Gastrocnemius medialis (tissue), 4 donors: Measurements from ENCODE around the gene IGFL1. TPM values are rescaled to one million over a fixed set of nuclear protein-coding genes. Genes with fewer than 3 reads are reported as not detected.
A peak's percentile ranks its signal among the peaks of the same experiment; 100 is the strongest.
"Not testable (repeated sequence)": the region's sequence is repeated elsewhere in the genome, so short reads cannot be mapped to it uniquely, and the experiment has no call there.

Experiments used
- ATAC-seq, 2 donors: fragments of 150-250 bp; one replicate each; pipeline ENCODE4 v1.9.1; 2016
- DNase-seq, 2 donors: peaks; one replicate each; pipeline ENCODE4 v3.0.0-alpha.2; 2019
- H3K27ac ChIP-seq, 4 donors: fragments of 200-600 bp; sonication (generic); 1 replicate in 1 of 4; 2 replicates in 3 of 4; pipeline ENCODE4 v1.5.1; 2016 to 2018; ENCODE audit warnings: mild to moderate bottlenecking in 2 of 4, moderate library complexity in 1 of 4
- H3K27me3 ChIP-seq, 3 donors: fragments of 200-600 bp; sonication (generic) in 2 of 3; 1 replicate in 1 of 3; 2 replicates in 2 of 3; pipeline versions ENCODE4 v1.5.1 to v1.6.0; 2016 to 2019; ENCODE audit warnings: mild to moderate bottlenecking in 1 of 3, moderate library complexity in 1 of 3
- H3K36me3 ChIP-seq, 2 donors: fragments of 200-600 bp; sonication (generic) in 1 of 2; one replicate each; pipeline ENCODE4 v1.5.1; 2017 to 2018
- H3K4me1 ChIP-seq, 2 donors: fragments of 200-600 bp; sonication (generic) in 1 of 2; one replicate each; pipeline ENCODE4 v1.5.1; 2016 to 2017; ENCODE audit warnings: mild to moderate bottlenecking in 2 of 2
- H3K4me3 ChIP-seq, 4 donors: fragments of 200-600 bp; sonication (generic) in 3 of 4; 1 replicate in 1 of 4; 2 replicates in 3 of 4; pipeline ENCODE4 v1.5.1; 2016 to 2019; ENCODE audit warnings: mild to moderate bottlenecking in 2 of 4
- H3K9me3 ChIP-seq, 3 donors: fragments of 200-600 bp; sonication (generic) in 2 of 3; 1 replicate in 1 of 3; 2 replicates in 2 of 3; pipeline ENCODE4 v1.5.1; 2016 to 2019
- POLR2A ChIP-seq, 2 donors: fragments of 450-650 bp; IDR thresholded peaks; one replicate each; pipeline ENCODE4 v1.6.1; 2017; ENCODE audit warnings: antibody characterized with exemption in 2 of 2, mild to moderate bottlenecking in 2 of 2, moderate library complexity in 2 of 2
- in situ Hi-C, 4 donors: fragments of 200-750 bp; cut with MboI; loops; one replicate each; pipeline versions ENCODE4 v1.15.0 to v1.8.0; 2017; ENCODE audit warnings: low sequenced_read_pairs in 4 of 4
- intact Hi-C: fragments of 100-400 bp; cut with DNase I; formaldehyde crosslinking; loops from one replicate; pipeline ENCODE4 v1.15.1; 2023; ENCODE audit warnings: low total_unique reads
- total RNA-seq, 4 donors: library from RNA; depleted of rRNA; stranded (reverse); fragments of >200 nt; gene quantifications; one replicate each; pipeline versions ENCODE4 v1.1.0 to v1.2.3, GENCODE V29; 2016
- TF ChIP-seq, protein P1 (sequence below), 5 experiments: fragments of 450-650 bp in 3 of 5; fragments of 200-600 bp in 2 of 5; sonication (generic) in 2 of 5; IDR thresholded peaks in 4 of 5; conservative IDR thresholded peaks in 1 of 5; 1 replicate in 4 of 5; 2 replicates in 1 of 5; pipeline ENCODE4 v1.5.1; 2016 to 2019; ENCODE audit warnings: antibody characterized with exemption in 5 of 5, mild to moderate bottlenecking in 3 of 5, moderate library complexity in 3 of 5

Gene IGFL1
- total RNA-seq, 4 donors from 2014 or later, result not detected

- H3K4me1 ChIP-seq, result peaks cover 20 to 24% of the 10 kb centered on the region in 2 donors
- H3K27ac ChIP-seq, result peak overlapping the region in 2 of 4 donors; percentile 37 to 56
- peaks cover 0 to 6% (median 0%) of the 10 kb centered on the region in 3 donors for H3K27me3 ChIP-seq
- in situ Hi-C loops (no loop called here), intact Hi-C loops (no loop called here)
- H3K4me3 ChIP-seq, result no peak overlapping the region
- no peaks in the 10 kb centered on the region for H3K9me3 ChIP-seq
- TF ChIP-seq, protein P1, sequence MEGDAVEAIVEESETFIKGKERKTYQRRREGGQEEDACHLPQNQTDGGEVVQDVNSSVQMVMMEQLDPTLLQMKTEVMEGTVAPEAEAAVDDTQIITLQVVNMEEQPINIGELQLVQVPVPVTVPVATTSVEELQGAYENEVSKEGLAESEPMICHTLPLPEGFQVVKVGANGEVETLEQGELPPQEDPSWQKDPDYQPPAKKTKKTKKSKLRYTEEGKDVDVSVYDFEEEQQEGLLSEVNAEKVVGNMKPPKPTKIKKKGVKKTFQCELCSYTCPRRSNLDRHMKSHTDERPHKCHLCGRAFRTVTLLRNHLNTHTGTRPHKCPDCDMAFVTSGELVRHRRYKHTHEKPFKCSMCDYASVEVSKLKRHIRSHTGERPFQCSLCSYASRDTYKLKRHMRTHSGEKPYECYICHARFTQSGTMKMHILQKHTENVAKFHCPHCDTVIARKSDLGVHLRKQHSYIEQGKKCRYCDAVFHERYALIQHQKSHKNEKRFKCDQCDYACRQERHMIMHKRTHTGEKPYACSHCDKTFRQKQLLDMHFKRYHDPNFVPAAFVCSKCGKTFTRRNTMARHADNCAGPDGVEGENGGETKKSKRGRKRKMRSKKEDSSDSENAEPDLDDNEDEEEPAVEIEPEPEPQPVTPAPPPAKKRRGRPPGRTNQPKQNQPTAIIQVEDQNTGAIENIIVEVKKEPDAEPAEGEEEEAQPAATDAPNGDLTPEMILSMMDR (IDR thresholded peaks at IDR 0.05 in 4 of 5, conservative IDR thresholded peaks at IDR 0.05 in 1 of 5), result no peak
- no peak for TF ChIP-seq POLR2A (IDR thresholded peaks at IDR 0.05)
- ATAC-seq (peak; percentile 42 to 58), DNase-seq (peak in 1 of 2 donors; percentile 15)
- H3K36me3 ChIP-seq, result no peaks in the 10 kb centered on the region
Observed at GRCh38 chr19:46211201-46211881, 18.2 kb upstream of the IGFL1 start.

GRCh38 chr19:46212592-46212991 lies 16.9 kb upstream of the IGFL1 start:
- H3K36me3 ChIP-seq, intact Hi-C loops, in situ Hi-C loops, H3K27ac ChIP-seq, H3K27me3 ChIP-seq, DNase-seq, H3K4me3 ChIP-seq, ATAC-seq, H3K9me3 ChIP-seq: not testable (repeated sequence)
- H3K4me1 ChIP-seq, result peaks cover 14 to 16% of the 10 kb centered on the region in 2 donors

GRCh38 chr19:46213156-46213555 lies 16.4 kb upstream of the IGFL1 start:
- intact Hi-C loops (no loop called here), in situ Hi-C loops (no loop called here)
- TF ChIP-seq, protein P1 (IDR thresholded peaks at IDR 0.05 in 4 of 5, conservative IDR thresholded peaks at IDR 0.05 in 1 of 5), result no peak
- no peak for TF ChIP-seq POLR2A (IDR thresholded peaks at IDR 0.05)
- H3K27ac ChIP-seq, result no peak overlapping the region
- no peak overlapping the region for H3K4me3 ChIP-seq
- ATAC-seq (no peak), DNase-seq (no peak)
- H3K36me3 ChIP-seq, result no peaks in the 10 kb centered on the region
- peaks cover 0 to 6% (median 0%) of the 10 kb centered on the region in 3 donors for H3K27me3 ChIP-seq
- peaks cover 14 to 16% of the 10 kb centered on the region in 2 donors for H3K4me1 ChIP-seq
- H3K9me3 ChIP-seq, result no peaks in the 10 kb centered on the region

DNA sequence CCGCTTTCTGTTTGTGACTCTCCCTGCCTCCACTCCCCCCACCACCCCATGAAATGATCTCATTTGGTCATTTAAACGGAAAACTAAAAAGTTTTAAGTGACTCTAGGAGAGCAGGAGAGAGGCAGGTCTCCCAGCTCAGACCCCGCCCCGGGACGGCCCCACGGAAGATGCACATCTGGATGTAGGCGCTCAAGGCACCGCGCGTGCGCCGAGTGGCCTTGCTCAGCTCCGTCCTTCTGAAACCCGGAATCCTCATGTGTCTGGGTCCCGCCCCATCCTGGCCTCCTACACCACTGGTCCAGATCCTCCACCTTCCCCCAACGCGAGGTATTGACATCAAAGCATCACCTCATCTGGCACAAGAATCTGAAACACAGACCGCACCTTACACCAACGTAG lies 15.7 kb upstream of the IGFL1 start:
- Histone ChIP-seq H3K4me1 (peaks cover 14 to 16% of the 10 kb centered on the region in 2 donors), H3K9me3 (no peaks in the 10 kb centered on the region), H3K36me3 (no peaks in the 10 kb centered on the region), H3K27me3 (peaks cover 0 to 6% (median 0%) of the 10 kb centered on the region in 3 donors), H3K4me3 (no peak overlapping the region), H3K27ac (no peak overlapping the region)
- TF ChIP-seq, protein P1 (IDR thresholded peaks at IDR 0.05 in 4 of 5, conservative IDR thresholded peaks at IDR 0.05 in 1 of 5), result no peak
- TF ChIP-seq POLR2A (IDR thresholded peaks at IDR 0.05), result no peak
- intact Hi-C loops (no loop called here), in situ Hi-C loops (no loop called here)
- DNase-seq (no peak), ATAC-seq (no peak)

DNA sequence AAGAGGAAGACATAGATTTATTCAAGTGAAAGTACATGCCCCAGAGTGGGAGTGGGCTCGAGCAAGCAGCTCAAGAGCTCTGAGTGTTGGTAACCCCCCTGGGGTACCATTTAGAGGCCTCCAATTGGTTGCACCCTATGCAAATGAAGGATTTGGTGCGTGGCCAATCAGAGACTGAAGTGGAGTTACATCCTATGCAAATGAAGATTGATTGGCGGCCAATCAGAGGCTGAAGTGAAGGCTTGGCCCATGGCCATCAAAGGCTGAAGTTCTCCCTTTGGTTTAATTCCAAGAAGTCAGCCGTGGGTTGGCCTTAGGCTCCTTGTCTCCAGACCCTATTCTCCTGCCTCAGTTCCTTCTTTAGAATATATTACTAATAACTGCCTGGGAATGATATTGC lies 12.9 kb upstream of the IGFL1 start:
- intact Hi-C loops, result no loop called here
- H3K4me1 ChIP-seq, result peaks cover 8 to 10% of the 10 kb centered on the region in 2 donors
- no peaks in the 10 kb centered on the region for H3K9me3 ChIP-seq
- no peak for DNase-seq
- in situ Hi-C loops, result no loop called here
- no peak overlapping the region for H3K4me3 ChIP-seq
- TF ChIP-seq, protein P1 (IDR thresholded peaks at IDR 0.05 in 4 of 5, conservative IDR thresholded peaks at IDR 0.05 in 1 of 5), result no peak
- no peak for TF ChIP-seq POLR2A (IDR thresholded peaks at IDR 0.05)
- H3K36me3 ChIP-seq, result no peaks in the 10 kb centered on the region
- peaks cover 0 to 8% (median 0%) of the 10 kb centered on the region in 3 donors for H3K27me3 ChIP-seq
- H3K27ac ChIP-seq, result no peak overlapping the region
- no peak for ATAC-seq
